HG03280 (cell line): ENCODE results near the gene SP1.
"Not testable (repeated sequence)": the region's sequence is repeated elsewhere in the genome, so short reads cannot be mapped to it uniquely, and the experiment has no call there.

Source experiments
- ATAC-seq: cut with Tn5 transposase; IDR thresholded peaks from one replicate; pipeline ENCODE4 v1.9.1; 2021; ENCODE audit warnings: mild to moderate bottlenecking, moderate library complexity; ENCODE audit not compliant: unreplicated experiment

SP1 gene

GRCh38 chr12:53410951-53411350 is 31.0 kb downstream of the SP1 start:
- ATAC-seq: no peak

GRCh38 chr12:53413485-53414204 is 33.7 kb downstream of the SP1 start:
- ATAC-seq: no peak

DNA sequence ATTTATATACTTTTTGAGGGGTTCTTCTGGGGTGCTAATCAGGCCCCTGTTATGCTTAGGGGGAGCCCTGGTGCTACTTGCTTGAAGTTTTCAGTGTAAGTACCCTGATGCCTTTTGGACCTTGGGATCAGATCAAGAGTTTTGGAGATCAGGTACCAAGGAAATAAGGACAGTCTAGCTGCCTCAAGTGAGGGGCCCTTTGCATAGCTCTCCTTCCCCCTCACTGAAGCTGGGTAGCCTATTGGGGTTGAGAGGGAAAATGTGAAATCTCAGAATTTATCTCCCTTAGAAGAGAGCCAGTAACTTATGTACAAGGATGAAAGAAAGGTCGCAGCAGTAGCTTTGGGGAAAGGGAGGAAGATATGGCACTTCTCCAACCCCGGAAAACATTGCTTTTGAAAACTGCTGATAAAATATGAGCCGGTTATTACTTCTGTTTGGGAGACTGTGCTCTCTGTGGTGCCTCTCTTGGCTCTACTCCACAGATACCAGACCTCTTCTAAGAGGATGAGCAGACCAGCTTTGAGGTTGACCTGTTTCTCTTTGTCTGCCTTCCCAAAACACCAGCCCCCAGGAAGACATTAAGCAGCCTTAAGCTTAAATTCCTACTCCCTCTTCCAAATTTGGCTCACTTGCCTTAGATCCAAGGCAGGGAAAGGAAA is 34.9 kb downstream of the SP1 start:
- no peak for ATAC-seq

DNA sequence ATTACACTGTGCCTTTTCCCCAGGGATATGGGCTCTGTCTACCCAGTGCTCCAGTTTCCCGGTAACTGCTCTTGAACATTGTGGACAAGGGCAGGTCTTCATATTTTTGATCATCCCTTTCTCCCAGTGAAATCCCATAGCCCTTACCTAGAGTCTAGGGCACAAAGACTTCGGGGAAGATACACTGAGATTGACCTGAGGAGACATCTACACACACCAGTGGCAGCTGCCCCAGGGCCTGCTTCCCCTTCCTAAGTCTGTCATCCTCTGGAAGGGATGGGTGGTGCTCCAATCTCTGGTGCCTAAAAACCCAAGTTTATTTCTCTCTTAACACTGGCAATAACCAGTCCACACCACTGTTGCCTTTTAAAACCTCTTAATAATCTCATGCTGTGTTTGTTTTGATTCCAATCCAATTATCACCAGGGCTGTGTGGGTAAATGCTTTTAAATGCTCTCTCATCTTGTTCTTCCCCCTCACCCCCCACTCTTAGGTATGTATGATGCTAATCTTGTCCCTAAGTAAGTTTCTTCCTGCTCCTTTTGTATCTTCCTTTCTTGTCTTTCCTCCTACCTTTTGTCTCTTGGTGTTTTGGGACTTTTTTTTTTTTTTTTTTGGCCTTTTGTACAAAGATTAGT is 35.9 kb downstream of the SP1 start:
- ATAC-seq: not testable (repeated sequence)

- not testable (repeated sequence) for ATAC-seq
Measured at GRCh38 chr12:53417291-53417816, 37.4 kb downstream of the SP1 start.

DNA sequence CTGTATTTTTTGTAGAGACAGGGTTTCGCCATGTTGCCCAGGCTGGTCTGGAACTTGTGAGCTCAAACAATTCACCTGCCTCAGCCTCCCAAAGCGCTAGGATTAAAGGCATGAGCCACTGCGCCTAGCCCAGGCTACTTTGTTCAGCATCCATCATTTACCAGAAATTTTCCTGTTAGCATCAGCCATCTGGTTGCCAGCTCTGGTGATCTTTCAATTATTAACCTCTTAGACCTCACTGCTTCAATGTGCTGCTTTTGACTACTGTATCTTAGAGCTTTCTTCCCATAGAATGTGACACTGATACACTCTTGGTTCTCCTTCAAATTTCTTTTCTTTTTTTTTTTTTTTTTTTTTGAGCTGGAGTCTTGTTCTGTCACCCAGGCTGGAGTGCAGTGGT is 38.2 kb downstream of the SP1 start:
- no peak for ATAC-seq

DNA sequence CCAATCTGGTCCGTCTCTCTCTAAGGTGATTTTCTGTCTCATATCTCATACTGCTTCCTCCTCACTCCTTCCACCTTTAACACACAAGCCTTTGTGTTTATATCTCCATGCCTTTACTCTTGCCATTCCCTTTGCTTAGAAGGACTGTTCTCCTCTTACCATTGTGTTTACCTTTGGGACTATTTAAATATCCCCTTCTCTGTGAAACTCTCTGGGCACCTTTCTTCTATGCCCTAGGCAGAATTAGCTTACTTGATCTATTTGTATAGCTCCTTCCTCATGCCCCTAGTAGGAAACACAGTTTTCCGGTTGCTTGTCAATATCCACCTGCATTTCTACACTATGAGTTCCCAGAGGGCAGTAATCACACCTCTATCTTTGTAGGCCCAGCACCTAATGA is 39.8 kb downstream of the SP1 start:
- ATAC-seq: no peak

DNA sequence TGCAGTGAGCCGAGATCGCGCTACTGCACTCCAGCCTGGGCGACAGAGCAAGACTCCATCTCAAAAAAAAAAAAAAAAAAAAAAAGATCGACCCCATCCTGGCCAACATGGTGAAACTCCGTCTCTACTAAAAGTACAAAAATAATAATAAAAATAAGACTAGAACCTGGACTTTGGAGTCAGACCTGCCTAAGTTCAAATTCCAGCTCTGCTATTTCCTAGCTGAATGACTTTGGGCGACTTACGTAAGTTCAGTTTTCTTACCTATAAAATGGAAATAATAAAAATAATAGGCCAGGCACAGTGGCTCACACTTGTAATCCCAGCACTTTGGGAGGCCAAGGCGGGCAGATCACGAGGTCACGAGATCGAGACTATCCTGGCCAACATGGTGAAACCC is 42.3 kb downstream of the SP1 start:
- ATAC-seq: not testable (repeated sequence)

DNA sequence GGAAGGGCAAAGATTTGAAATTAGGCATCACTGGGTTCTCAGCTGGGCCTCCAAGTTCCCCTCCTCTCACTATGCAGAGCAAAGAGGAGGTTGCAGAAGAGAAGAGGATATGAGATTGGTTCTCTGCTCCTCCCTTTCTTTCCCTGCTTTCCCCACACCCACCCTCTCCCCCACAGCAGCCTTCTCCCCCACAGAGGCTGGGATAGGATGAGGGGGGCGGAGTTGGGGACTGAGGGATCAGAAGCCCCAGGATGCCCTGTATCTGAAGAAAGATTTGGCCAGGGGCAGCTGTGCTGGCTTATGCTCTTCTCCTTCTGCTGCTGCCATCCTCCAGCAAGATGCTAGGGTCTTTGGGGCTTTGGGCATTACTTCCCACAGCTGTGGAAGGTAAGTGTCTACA is 43.6 kb downstream of the SP1 start, which contains the start of gene AMHR2:
TSS of gene AMHR2 (plus strand) at position 259 of the 400 bp plus-strand sequence. CDS start at position 339, 80 bp downstream.
- ATAC-seq: no peak

- no peak for ATAC-seq
Measured at GRCh38 chr12:53424626-53425514, 44.9 kb downstream of the SP1 start.

GRCh38 chr12:53425515-53426150 is 45.7 kb downstream of the SP1 start:
- no peak for ATAC-seq

DNA sequence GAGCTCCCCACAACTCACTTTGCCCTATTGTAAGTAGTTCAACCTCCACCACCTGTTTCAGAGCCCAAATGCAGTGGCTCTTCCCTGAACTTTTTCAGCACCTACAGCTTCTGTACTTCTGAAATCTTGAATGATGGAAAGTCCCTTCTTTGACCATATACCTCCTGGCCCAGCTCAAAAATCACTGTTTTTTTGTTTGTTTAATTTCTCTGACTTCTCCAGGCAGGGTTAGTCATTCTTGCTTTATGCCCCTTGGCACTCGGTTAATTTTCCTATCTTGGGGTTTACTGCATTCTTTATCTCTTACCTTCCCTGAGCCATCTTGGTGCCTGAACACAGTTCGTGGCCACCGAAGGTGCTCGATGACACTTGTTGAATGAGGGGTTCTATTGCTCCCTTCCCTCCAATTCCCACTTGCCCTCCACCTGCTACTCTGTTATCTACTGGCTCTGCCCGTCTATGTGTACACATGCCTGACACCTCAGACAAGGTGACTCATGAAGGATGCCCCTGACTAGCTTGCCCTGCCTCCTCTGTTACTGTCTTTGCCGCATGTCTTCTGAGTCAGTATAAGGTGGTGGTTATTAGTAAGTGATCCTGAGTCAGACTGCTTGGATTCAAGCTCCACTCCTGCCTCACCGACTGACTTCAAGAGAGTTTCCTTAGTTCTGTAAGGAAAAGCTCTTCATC is 48.1 kb downstream of the SP1 start:
- no peak for ATAC-seq

- ATAC-seq: no peak
Measured at GRCh38 chr12:53428741-53429140, 48.8 kb downstream of the SP1 start.

DNA sequence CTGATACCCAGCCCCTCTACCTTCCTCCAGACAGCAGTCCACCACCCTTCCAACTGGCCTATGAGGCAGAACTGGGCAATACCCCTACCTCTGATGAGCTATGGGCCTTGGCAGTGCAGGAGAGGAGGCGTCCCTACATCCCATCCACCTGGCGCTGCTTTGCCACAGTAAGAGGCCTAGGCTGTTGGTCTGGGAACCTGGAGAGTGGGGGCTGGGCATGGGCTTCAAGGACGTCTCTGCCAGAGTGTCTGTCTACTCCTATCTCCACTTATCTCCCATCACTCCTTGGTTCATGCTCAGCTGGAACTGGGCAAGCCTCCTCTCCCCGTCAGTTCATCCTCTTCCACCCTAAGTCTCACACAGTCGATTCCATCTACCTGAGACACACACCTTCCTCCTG is 50.1 kb downstream of the SP1 start:
- no peak for ATAC-seq

- ATAC-seq: no peak
Measured at GRCh38 chr12:53431187-53431586, 51.2 kb downstream of the SP1 start.

- not testable (repeated sequence) for ATAC-seq
Measured at GRCh38 chr12:53435326-53435725, 55.4 kb downstream of the SP1 start.

DNA sequence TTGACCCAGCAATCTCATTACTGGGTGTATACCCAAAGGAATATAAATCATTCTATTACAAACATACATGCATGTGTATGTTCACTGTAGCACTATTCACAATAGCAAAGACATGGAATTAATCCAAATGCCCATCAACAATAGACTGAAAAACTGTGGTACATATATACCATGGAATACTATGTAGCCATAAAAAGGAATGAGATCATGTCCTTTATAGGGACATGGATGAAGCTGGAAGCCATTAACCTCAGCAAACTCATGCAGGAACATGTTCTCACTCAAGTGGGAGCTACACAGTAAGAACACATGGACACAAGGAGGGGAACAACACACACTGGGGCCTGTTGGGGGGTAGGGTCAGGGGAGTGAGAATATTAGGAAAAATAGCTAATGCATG is 59.6 kb downstream of the SP1 start:
- ATAC-seq: not testable (repeated sequence)

DNA sequence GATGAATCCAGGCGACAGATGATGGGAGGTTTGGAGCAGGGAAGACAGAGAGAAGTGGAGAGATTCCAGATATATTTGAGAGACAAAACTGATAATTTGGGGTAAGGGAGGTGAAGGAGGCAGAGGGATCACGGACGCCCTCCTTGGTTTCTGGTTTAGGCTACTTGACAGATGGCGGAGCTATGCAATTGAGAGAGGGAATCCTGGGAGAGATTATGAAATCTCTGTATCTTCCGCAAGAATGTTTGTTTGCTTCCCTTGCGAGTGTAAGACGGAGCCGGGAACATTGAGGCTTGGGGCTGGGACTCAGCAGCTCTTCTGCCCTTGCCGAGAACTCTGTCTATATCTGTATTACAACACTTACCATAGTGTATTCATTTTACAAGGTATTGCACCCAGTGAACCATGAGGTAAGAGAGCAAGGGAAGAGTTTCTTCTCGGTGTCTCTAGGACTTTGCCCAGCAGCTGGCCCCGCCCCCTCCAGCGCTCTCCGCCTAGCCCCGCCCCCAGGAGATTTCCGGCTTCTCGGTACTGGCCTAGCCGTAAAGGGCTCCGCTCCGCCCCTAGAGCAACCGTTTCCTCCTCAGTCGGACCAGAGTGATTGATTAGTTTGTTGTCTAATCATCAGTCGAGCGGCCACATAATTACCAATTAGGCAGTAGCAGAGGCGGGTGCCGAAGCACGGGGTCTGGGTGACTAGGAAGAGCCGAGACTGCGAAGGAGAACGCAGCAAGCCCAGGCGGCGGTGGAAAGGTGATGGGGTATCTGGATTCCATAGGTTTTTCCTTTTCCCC is 61.3 kb downstream of the SP1 start, which contains the start of gene PRR13:
TSS of gene PRR13 (plus strand) at position 695 of the 794 bp plus-strand sequence. CDS start 981 bp downstream, outside the sequence.
- peak; percentile 99 for ATAC-seq

DNA sequence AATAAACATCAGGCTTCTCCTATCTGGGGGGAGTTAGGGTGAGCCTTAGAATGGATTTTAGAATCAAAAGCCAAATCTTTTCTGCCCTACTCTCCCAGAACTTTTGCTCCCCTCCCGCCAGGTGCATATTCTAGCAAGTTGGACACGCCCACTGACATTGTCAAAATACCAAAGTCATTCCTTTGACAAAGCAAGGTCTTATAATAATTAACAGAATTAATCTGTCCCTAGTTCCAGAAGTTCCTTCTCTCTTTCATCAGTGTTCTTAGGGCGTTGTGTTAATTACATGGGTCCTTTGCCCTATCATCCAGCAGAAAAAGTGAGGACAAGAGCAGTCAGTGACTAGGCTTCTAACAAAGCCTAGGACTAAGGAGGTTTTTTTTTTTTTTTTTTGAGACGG is 64.0 kb downstream of the SP1 start:
- no peak for ATAC-seq
